ENCODE data around the gene SMURF1. TPM values are rescaled to one million over a fixed set of nuclear protein-coding genes. Genes with fewer than 3 reads are reported as not detected.
"Not testable (repeated sequence)": the region's sequence is repeated elsewhere in the genome, so short reads cannot be mapped to it uniquely, and the experiment has no call there.

SMURF1 gene
- total RNA-seq, 1 experiment from 2014 or later, result 30.2 TPM

DNA sequence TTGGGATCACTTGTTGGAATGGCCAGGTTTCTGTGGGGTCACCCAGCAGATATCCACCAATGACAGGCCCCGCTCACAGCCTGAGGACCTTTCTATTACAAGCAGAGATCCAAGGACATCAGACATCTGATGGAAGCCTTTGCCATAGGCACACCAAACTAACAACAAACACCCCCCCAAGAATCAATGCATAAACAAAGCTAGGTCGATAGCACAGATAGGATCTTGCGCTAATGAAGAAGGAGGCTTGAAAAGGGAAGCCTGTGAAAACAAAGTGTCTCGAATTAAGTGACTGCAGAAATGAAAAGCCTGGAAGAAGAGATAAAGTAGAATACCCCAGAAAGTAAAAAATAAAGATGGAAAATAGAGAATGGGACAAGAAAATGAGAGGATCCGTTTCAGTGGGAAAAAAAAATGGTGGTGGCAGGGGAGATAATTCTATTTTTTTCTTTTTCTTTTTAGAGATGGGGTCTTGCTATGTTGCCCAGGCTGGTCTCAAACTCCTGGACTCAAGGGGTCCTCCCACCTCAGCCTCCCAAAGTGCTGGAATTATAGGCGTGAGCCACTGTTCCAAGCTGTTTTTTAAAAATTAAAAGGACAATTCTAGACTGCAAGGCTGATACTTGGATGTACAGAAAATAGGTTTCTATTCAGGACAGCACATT, 26.3 kb upstream of the SMURF1 start:
- Histone ChIP-seq H2AFZ (ENCODE audit: low read length) (no peak overlapping the region), H3K4me2 (ENCODE audit: low read length) (no peak overlapping the region), H4K20me1 (ENCODE audit: low read length) (no peaks in the 10 kb centered on the region), H3F3A (ENCODE audit: low read length, unreplicated experiment) (no peaks in the 10 kb centered on the region), H3K36me3 (ENCODE audit: low read depth, low read length) (no peaks in the 10 kb centered on the region), H3K27me3 (ENCODE audit: low read length) (no peaks in the 10 kb centered on the region), H3K27ac (ENCODE audit: low read length) (no peak overlapping the region), H3K4me1 (ENCODE audit: insufficient read depth, low read length) (no peaks in the 10 kb centered on the region), H3K9ac (ENCODE audit: low read length) (no peak overlapping the region), H3K79me2 (ENCODE audit: low read length) (no peaks in the 10 kb centered on the region), H3K9me3 (ENCODE audit: low read length) (no peaks in the 10 kb centered on the region), H3K9me2 (replicated peaks; ENCODE audit: low read length) (no peaks in the 10 kb centered on the region), H3K4me3 (ENCODE audit: low read length) (no peak overlapping the region)
- DNase-seq, result no peak
- intact Hi-C loops (cut with micrococcal nuclease), result no loop called here
- CTCF ChIA-PET, result no interaction called here
- POLR2A ChIA-PET (ENCODE audit: unreplicated experiment), result no interaction called here
- ATAC-seq, result no peak
- no TSS peak for BruUV-seq (replicated peaks)
- TF ChIP-seq EZH2 (IDR thresholded peaks at IDR 0.05; ENCODE audit: low read length, unreplicated experiment) (no peak), EZH2phosphoT487 (IDR thresholded peaks at IDR 0.05; ENCODE audit: borderline replicate concordance, low read length) (no peak)
- TF ChIP-seq, protein P1, sequence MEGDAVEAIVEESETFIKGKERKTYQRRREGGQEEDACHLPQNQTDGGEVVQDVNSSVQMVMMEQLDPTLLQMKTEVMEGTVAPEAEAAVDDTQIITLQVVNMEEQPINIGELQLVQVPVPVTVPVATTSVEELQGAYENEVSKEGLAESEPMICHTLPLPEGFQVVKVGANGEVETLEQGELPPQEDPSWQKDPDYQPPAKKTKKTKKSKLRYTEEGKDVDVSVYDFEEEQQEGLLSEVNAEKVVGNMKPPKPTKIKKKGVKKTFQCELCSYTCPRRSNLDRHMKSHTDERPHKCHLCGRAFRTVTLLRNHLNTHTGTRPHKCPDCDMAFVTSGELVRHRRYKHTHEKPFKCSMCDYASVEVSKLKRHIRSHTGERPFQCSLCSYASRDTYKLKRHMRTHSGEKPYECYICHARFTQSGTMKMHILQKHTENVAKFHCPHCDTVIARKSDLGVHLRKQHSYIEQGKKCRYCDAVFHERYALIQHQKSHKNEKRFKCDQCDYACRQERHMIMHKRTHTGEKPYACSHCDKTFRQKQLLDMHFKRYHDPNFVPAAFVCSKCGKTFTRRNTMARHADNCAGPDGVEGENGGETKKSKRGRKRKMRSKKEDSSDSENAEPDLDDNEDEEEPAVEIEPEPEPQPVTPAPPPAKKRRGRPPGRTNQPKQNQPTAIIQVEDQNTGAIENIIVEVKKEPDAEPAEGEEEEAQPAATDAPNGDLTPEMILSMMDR (conservative IDR thresholded peaks at IDR 0.05; ENCODE audit: low read depth, low read length), result no peak

DNA sequence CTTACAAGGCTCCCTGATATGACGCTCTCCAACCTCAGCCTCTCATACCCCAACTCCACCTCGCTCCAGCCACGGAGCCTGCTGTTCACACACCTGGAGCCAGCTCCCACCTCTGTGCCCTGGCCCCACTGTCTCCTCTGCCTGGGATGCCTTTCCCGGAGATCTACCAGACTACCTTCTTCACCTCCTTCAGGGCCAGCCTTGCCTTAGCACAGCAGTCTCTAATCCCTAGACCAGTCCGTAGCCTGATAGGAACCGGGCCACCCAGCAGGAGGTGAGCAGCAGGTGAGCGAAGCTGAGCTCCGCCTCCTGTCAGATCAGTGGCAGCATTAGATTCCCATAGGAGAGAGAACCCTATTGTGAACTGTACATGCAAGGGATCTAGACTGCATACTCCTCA, 23.2 kb upstream of the SMURF1 start:
- Histone ChIP-seq H2AFZ (ENCODE audit: low read length) (no peak overlapping the region), H4K20me1 (ENCODE audit: low read length) (no peaks in the 10 kb centered on the region), H3K4me2 (ENCODE audit: low read length) (no peak overlapping the region), H3K36me3 (ENCODE audit: low read depth, low read length) (no peaks in the 10 kb centered on the region), H3F3A (ENCODE audit: low read length, unreplicated experiment) (no peaks in the 10 kb centered on the region), H3K9ac (ENCODE audit: low read length) (no peak overlapping the region), H3K27ac (ENCODE audit: low read length) (no peak overlapping the region), H3K9me2 (replicated peaks; ENCODE audit: low read length) (no peaks in the 10 kb centered on the region), H3K9me3 (ENCODE audit: low read length) (no peaks in the 10 kb centered on the region), H3K27me3 (ENCODE audit: low read length) (no peaks in the 10 kb centered on the region), H3K4me3 (ENCODE audit: low read length) (no peak overlapping the region), H3K79me2 (ENCODE audit: low read length) (no peaks in the 10 kb centered on the region), H3K4me1 (ENCODE audit: insufficient read depth, low read length) (peaks cover 6% of the 10 kb centered on the region)
- no peak for TF ChIP-seq EZH2phosphoT487 (IDR thresholded peaks at IDR 0.05; ENCODE audit: borderline replicate concordance, low read length)
- no peak for TF ChIP-seq EZH2 (IDR thresholded peaks at IDR 0.05; ENCODE audit: low read length, unreplicated experiment)
- TF ChIP-seq, protein P1 (conservative IDR thresholded peaks at IDR 0.05; ENCODE audit: low read depth, low read length), result no peak
- ChIA-PET CTCF (no interaction called here), POLR2A (ENCODE audit: unreplicated experiment) (no interaction called here)
- intact Hi-C loops (cut with micrococcal nuclease), result no loop called here
- no peak for ATAC-seq
- BruUV-seq (replicated peaks), result no TSS peak
- DNase-seq, result no peak

DNA sequence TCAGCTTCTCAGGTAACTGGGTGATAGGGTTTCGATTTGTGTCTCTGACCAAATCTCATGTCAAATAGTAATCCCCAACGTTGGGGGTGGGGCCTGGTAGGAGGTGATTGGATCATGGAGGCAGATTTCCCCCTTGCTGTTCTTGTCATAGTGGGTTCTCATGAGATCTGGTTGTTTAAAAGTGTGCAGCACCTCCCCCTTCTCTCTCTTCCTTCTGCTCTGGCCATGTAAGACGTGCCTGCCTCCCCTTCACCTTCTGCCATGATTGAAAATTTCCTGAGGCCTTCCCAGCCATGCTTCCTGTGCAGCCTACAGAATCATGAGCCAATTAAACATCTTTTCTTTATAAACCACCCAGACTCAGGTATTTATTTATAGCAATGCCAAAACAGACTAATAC, 21.9 kb upstream of the SMURF1 start:
- Histone ChIP-seq H3F3A (ENCODE audit: low read length, unreplicated experiment) (no peaks in the 10 kb centered on the region), H3K9me3 (ENCODE audit: low read length) (no peaks in the 10 kb centered on the region), H3K27me3 (ENCODE audit: low read length) (no peaks in the 10 kb centered on the region), H3K4me1 (ENCODE audit: insufficient read depth, low read length) (peaks cover 12% of the 10 kb centered on the region), H3K9ac (ENCODE audit: low read length) (no peak overlapping the region), H3K27ac (ENCODE audit: low read length) (no peak overlapping the region), H2AFZ (ENCODE audit: low read length) (no peak overlapping the region), H3K79me2 (ENCODE audit: low read length) (no peaks in the 10 kb centered on the region), H3K9me2 (replicated peaks; ENCODE audit: low read length) (no peaks in the 10 kb centered on the region), H4K20me1 (ENCODE audit: low read length) (no peaks in the 10 kb centered on the region), H3K4me2 (ENCODE audit: low read length) (no peak overlapping the region), H3K36me3 (ENCODE audit: low read depth, low read length) (no peaks in the 10 kb centered on the region), H3K4me3 (ENCODE audit: low read length) (no peak overlapping the region)
- BruUV-seq (replicated peaks), result no TSS peak
- DNase-seq (no peak), ATAC-seq (no peak)
- TF ChIP-seq, protein P1 (conservative IDR thresholded peaks at IDR 0.05; ENCODE audit: low read depth, low read length), result no peak
- CTCF ChIA-PET, result no interaction called here
- intact Hi-C loops (cut with micrococcal nuclease), result no loop called here
- POLR2A ChIA-PET (ENCODE audit: unreplicated experiment), result interaction anchor here (0.6 kb wide), 1 partner anchor 42 kb away, joined by 7 read pairs; no protein-coding TSS in a partner anchor

DNA sequence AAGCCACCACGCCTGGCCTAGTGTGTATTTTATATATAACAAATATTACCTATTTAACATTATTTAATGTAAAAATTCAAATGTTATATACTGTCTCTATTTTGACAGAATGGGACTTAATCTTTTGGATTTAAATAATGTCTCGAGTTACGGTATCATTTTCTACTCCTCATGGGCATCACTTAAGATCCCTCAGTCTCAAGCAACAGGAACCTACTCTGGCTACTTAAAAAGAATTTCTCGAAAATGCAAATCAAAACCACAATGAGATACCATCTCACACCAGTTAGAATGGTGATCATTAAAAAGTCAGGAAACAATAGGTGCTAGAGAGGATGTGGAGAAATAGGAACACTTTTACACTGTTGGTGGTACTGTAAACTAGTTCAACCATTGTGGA, 19.8 kb upstream of the SMURF1 start:
- H3K9ac ChIP-seq (ENCODE audit: low read length); H3K36me3 ChIP-seq (ENCODE audit: low read depth, low read length); H2AFZ ChIP-seq (ENCODE audit: low read length); H3K9me3 ChIP-seq (ENCODE audit: low read length); H4K20me1 ChIP-seq (ENCODE audit: low read length); BruUV-seq (replicated peaks); H3K79me2 ChIP-seq (ENCODE audit: low read length); H3K4me2 ChIP-seq (ENCODE audit: low read length); ATAC-seq; H3K4me3 ChIP-seq (ENCODE audit: low read length); DNase-seq; H3K27ac ChIP-seq (ENCODE audit: low read length); CTCF ChIA-PET; H3F3A ChIP-seq (ENCODE audit: low read length, unreplicated experiment); H3K27me3 ChIP-seq (ENCODE audit: low read length); H3K9me2 ChIP-seq (replicated peaks; ENCODE audit: low read length): not testable (repeated sequence)
- H3K4me1 ChIP-seq (ENCODE audit: insufficient read depth, low read length), result peaks cover 12% of the 10 kb centered on the region
- POLR2A ChIA-PET (ENCODE audit: unreplicated experiment), result interaction anchor here (1.5 kb wide), 1 partner anchor 44 kb away, joined by 4 read pairs; the partner anchor contains the start of gene KPNA7
- intact Hi-C loops (cut with micrococcal nuclease), result loop anchor here (5.0 kb wide), 1 partner anchor 34 kb away; no protein-coding TSS in a partner anchor

Measured in PC-3 (cell line).